Stimulated activated memory B cell treated with anti-CD40 and anti-IgM and Interleukin-4, amounts not matched to agents 10 μg/mL and 1 μg/mL and 100 μg/mL, for 72 hours (primary cell): ENCODE measurements around the gene TBC1D4.
"Not testable (repeated sequence)": the region's sequence is repeated elsewhere in the genome, so short reads cannot be mapped to it uniquely, and the experiment has no call there.

Experiments
- ATAC-seq: fragments of 150-1000 bp; cut with Tn5 transposase; 2 replicates; pipeline ENCODE4 v1.10.0; 2021
- H3K27ac Mint-ChIP-seq: one replicate; pipeline ENCODE4 v1.8.0; 2022; ENCODE audit warnings: mild to moderate bottlenecking, mixed read lengths
- H3K27me3 Mint-ChIP-seq: one replicate; pipeline ENCODE4 v1.8.0; 2022; ENCODE audit warnings: mixed read lengths
- H3K36me3 Mint-ChIP-seq: one replicate; pipeline ENCODE4 v1.8.0; 2022; ENCODE audit warnings: mixed read lengths
- H3K4me1 Mint-ChIP-seq: one replicate; pipeline ENCODE4 v1.8.0; 2022; ENCODE audit warnings: mixed read lengths
- H3K4me3 Mint-ChIP-seq: one replicate; pipeline ENCODE4 v1.8.0; 2022; ENCODE audit warnings: mild to moderate bottlenecking, moderate library complexity, mixed read lengths
- H3K9me3 Mint-ChIP-seq: one replicate; pipeline ENCODE4 v1.8.0; 2022; ENCODE audit warnings: mixed read lengths

The TBC1D4 gene

GRCh38 chr13:75355609-75356008, 126.4 kb downstream of the TBC1D4 start:
- Mint-ChIP-seq H3K9me3 (no peaks in the 10 kb centered on the region), H3K27ac (no peak overlapping the region), H3K27me3 (no peaks in the 10 kb centered on the region), H3K36me3 (no peaks in the 10 kb centered on the region), H3K4me1 (peaks cover 5% of the 10 kb centered on the region), H3K4me3 (no peak overlapping the region)
- no peak for ATAC-seq

GRCh38 chr13:75353781-75354193, 128.2 kb downstream of the TBC1D4 start:
- H3K4me3 Mint-ChIP-seq, result no peak overlapping the region
- H3K9me3 Mint-ChIP-seq, result no peaks in the 10 kb centered on the region
- H3K27me3 Mint-ChIP-seq, result no peaks in the 10 kb centered on the region
- H3K27ac Mint-ChIP-seq, result no peak overlapping the region
- peaks cover 5% of the 10 kb centered on the region for H3K4me1 Mint-ChIP-seq
- peak; percentile 38 for ATAC-seq
- no peaks in the 10 kb centered on the region for H3K36me3 Mint-ChIP-seq

- Mint-ChIP-seq H3K4me3 (no peak overlapping the region), H3K27me3 (no peaks in the 10 kb centered on the region), H3K4me1 (peaks cover 1% of the 10 kb centered on the region), H3K9me3 (no peaks in the 10 kb centered on the region), H3K36me3 (no peaks in the 10 kb centered on the region), H3K27ac (no peak overlapping the region)
- no peak for ATAC-seq
Measured at GRCh38 chr13:75352641-75353327, 129.2 kb downstream of the TBC1D4 start.

- not testable (repeated sequence) for H3K27me3 Mint-ChIP-seq, H3K4me3 Mint-ChIP-seq, H3K9me3 Mint-ChIP-seq, H3K36me3 Mint-ChIP-seq, H3K27ac Mint-ChIP-seq, H3K4me1 Mint-ChIP-seq, ATAC-seq
Measured at GRCh38 chr13:75351538-75351937, 130.4 kb downstream of the TBC1D4 start.

- H3K27me3 Mint-ChIP-seq, result no peaks in the 10 kb centered on the region
- no peak overlapping the region for H3K4me3 Mint-ChIP-seq
- no peaks in the 10 kb centered on the region for H3K4me1 Mint-ChIP-seq
- no peak for ATAC-seq
- no peaks in the 10 kb centered on the region for H3K36me3 Mint-ChIP-seq
- no peak overlapping the region for H3K27ac Mint-ChIP-seq
- no peaks in the 10 kb centered on the region for H3K9me3 Mint-ChIP-seq
Measured at GRCh38 chr13:75347925-75348324, 134.0 kb downstream of the TBC1D4 start.

GRCh38 chr13:75347457-75347856, 134.5 kb downstream of the TBC1D4 start:
- ATAC-seq, result no peak
- no peaks in the 10 kb centered on the region for H3K27me3 Mint-ChIP-seq
- H3K4me1 Mint-ChIP-seq, result no peaks in the 10 kb centered on the region
- H3K9me3 Mint-ChIP-seq, result no peaks in the 10 kb centered on the region
- H3K27ac Mint-ChIP-seq, result no peak overlapping the region
- H3K36me3 Mint-ChIP-seq, result no peaks in the 10 kb centered on the region
- H3K4me3 Mint-ChIP-seq, result no peak overlapping the region

- no peaks in the 10 kb centered on the region for H3K36me3 Mint-ChIP-seq
- H3K27me3 Mint-ChIP-seq, result no peaks in the 10 kb centered on the region
- H3K27ac Mint-ChIP-seq, result no peak overlapping the region
- no peaks in the 10 kb centered on the region for H3K9me3 Mint-ChIP-seq
- peaks cover 9% of the 10 kb centered on the region for H3K4me1 Mint-ChIP-seq
- ATAC-seq, result no peak
- no peak overlapping the region for H3K4me3 Mint-ChIP-seq
Measured at GRCh38 chr13:75345193-75345592, 136.8 kb downstream of the TBC1D4 start.

GRCh38 chr13:75341028-75341427, 140.9 kb downstream of the TBC1D4 start:
- peak overlapping the region; percentile 45 for H3K27ac Mint-ChIP-seq
- H3K36me3 Mint-ChIP-seq, result no peaks in the 10 kb centered on the region
- H3K9me3 Mint-ChIP-seq, result no peaks in the 10 kb centered on the region
- H3K27me3 Mint-ChIP-seq, result no peaks in the 10 kb centered on the region
- ATAC-seq, result peak; percentile 70
- H3K4me1 Mint-ChIP-seq, result peaks cover 9% of the 10 kb centered on the region
- peak overlapping the region; percentile 14 for H3K4me3 Mint-ChIP-seq

- no peaks in the 10 kb centered on the region for H3K9me3 Mint-ChIP-seq
- H3K4me1 Mint-ChIP-seq, result peaks cover 9% of the 10 kb centered on the region
- no peak for ATAC-seq
- no peak overlapping the region for H3K4me3 Mint-ChIP-seq
- H3K36me3 Mint-ChIP-seq, result no peaks in the 10 kb centered on the region
- H3K27ac Mint-ChIP-seq, result no peak overlapping the region
- H3K27me3 Mint-ChIP-seq, result peaks cover 8% of the 10 kb centered on the region
Measured at GRCh38 chr13:75339635-75340374, 142.2 kb downstream of the TBC1D4 start.

- Mint-ChIP-seq H3K27ac (no peak overlapping the region), H3K27me3 (peaks cover 13% of the 10 kb centered on the region), H3K36me3 (no peaks in the 10 kb centered on the region), H3K9me3 (no peaks in the 10 kb centered on the region), H3K4me1 (no peaks in the 10 kb centered on the region), H3K4me3 (no peak overlapping the region)
- ATAC-seq, result peak; percentile 12
Measured at GRCh38 chr13:75334634-75335447, 147.1 kb downstream of the TBC1D4 start.

GRCh38 chr13:75333103-75333502, 148.9 kb downstream of the TBC1D4 start:
- Mint-ChIP-seq H3K4me3 (no peak overlapping the region), H3K4me1 (no peaks in the 10 kb centered on the region), H3K9me3 (no peaks in the 10 kb centered on the region), H3K36me3 (no peaks in the 10 kb centered on the region), H3K27ac (no peak overlapping the region), H3K27me3 (peaks cover 13% of the 10 kb centered on the region)
- no peak for ATAC-seq

GRCh38 chr13:75331792-75332349, 150.1 kb downstream of the TBC1D4 start:
- no peaks in the 10 kb centered on the region for H3K36me3 Mint-ChIP-seq
- ATAC-seq, result no peak
- no peak overlapping the region for H3K4me3 Mint-ChIP-seq
- H3K9me3 Mint-ChIP-seq, result no peaks in the 10 kb centered on the region
- H3K27ac Mint-ChIP-seq, result no peak overlapping the region
- peaks cover 13% of the 10 kb centered on the region for H3K27me3 Mint-ChIP-seq
- peaks cover 1% of the 10 kb centered on the region for H3K4me1 Mint-ChIP-seq

GRCh38 chr13:75330770-75331169, 151.2 kb downstream of the TBC1D4 start:
- no peak for ATAC-seq
- no peaks in the 10 kb centered on the region for H3K36me3 Mint-ChIP-seq
- H3K27me3 Mint-ChIP-seq, result peaks cover 13% of the 10 kb centered on the region
- H3K4me3 Mint-ChIP-seq, result no peak overlapping the region
- no peak overlapping the region for H3K27ac Mint-ChIP-seq
- H3K4me1 Mint-ChIP-seq, result peaks cover 12% of the 10 kb centered on the region
- H3K9me3 Mint-ChIP-seq, result no peaks in the 10 kb centered on the region

- Mint-ChIP-seq H3K27ac (no peak overlapping the region), H3K27me3 (peaks cover 3% of the 10 kb centered on the region), H3K4me3 (no peak overlapping the region), H3K36me3 (no peaks in the 10 kb centered on the region), H3K4me1 (peaks cover 13% of the 10 kb centered on the region), H3K9me3 (no peaks in the 10 kb centered on the region)
- no peak for ATAC-seq
Measured at GRCh38 chr13:75329723-75330122, 152.2 kb downstream of the TBC1D4 start.

GRCh38 chr13:75329097-75329496, 152.9 kb downstream of the TBC1D4 start:
- Mint-ChIP-seq H3K4me1 (peaks cover 15% of the 10 kb centered on the region), H3K36me3 (no peaks in the 10 kb centered on the region), H3K9me3 (no peaks in the 10 kb centered on the region), H3K4me3 (no peak overlapping the region), H3K27ac (no peak overlapping the region), H3K27me3 (no peaks in the 10 kb centered on the region)
- no peak for ATAC-seq
